Measurements from ENCODE around the gene TMEM156.

DNA sequence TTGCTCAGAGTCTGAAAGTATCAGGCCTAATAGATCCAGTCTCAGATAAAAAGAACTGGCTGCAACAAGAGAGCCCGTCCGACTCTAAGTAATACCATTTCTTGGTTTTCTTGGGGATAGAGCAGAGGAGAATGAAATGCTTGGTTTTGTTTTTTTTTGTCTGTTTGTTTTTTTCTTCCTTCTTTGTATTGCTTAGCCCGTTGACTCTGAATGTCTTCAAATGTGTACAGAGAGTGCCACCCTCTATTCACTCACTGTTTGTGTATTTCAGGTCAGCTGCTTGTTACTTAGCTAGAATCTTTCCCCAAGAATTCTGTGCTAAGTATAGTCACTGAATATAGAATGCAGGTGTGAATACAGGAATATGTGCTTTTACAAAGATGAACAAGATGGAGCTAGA, 5.7 kb upstream of the TMEM156 start:
- TF ChIP-seq POLR2AphosphoS5 (IDR thresholded peaks at IDR 0.05; ENCODE audit: low read depth, low read length) (no peak), POLR2A (IDR thresholded peaks at IDR 0.05; ENCODE audit: low read depth, low read length) (no peak), TAF1 (IDR thresholded peaks at IDR 0.05; ENCODE audit: borderline replicate concordance, low read depth, low read length) (no peak)

All from GM12892 (cell line).